DMS53 treated with DMSO at 0.1 percent for 48 hours (cell line): ENCODE measurements around the gene GNAZ.

Experiments
- DNase-seq: peaks from one replicate; lab custom pipeline; 2025; ENCODE audit not compliant: unreplicated experiment; lab: John Stamatoyannopoulos, UW

GNAZ gene

GRCh38 chr22:23105919-23106318, 35.6 kb downstream of the GNAZ start:
- DNase-seq = no peak

DNA sequence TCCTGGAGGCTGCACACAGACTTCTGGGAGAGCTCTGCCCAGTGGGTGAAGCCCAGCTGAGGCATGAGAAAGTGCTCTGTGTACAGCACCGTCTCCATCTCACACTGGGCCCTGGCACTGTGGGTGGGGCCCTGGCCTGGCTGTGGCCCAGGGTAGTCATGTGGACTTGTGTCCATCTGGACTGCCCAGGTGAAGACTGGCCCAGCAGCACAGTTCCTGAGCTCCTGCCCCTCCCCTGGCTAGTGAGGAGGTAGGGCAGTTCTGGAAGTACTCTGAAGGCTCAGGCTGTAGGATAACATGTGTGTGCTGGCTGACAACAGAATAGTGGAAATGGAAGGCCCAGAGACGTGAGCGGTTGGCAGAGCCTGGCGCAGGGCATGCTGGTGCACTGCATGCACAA, 36.0 kb downstream of the GNAZ start:
- no peak for DNase-seq

DNA sequence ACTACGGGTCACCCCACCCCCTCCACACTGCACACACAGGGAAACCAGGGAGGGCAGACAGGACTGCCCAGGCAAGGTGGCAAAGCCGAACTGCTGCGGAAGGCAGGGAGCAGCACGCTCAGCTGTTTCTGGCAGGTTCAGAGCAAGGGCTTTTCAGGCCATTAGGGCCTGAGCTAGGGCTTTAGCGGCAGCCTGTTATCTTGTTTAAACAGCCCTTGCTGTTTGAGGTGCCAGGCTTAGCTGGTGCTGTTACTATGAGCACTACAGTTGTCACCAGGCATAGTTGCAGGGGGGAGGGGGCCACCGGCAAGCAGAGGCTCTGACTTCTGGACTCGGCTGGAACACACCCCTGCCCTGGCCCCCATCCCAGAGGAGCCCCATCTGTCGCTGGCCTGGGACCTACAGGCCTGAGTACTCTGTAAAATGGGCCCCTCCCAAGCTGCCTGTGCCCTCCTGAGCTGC, 36.6 kb downstream of the GNAZ start:
- no peak for DNase-seq

DNA sequence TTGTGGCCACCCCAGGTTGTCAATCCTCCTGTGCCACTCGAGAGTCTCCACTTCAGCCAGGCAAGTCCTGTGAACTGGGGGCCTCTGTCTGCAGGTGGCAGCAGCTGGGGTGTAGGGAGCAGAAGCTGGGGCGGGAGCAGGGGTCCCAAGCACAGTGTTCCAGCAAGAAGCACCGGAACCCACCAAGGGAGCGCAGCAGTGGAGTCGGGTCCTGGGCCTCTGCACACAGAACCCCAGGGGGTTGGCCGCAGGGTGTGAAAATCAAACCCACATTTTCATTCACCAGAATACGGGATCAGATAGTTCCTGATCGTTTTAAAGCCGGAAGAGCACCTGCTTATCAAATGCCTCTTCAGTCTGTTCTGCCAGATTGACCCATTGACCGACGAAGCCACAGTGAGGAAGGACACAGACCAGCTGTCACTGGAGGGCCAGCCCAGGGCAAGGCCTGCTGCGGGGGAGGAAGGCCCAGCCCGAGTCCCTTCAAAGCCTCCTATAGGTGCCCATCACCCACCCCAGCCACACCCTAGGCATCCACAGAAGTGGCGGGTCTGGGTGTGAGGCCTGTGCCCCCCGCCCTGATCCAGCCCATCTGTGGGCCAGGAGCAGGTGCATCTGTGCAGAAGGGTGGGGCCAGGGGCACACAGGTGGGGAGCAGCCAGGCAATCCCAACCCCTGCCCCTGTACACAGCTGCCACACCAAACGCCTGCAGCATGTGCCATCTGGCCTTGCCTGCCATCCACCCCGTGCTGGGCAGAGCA, 37.3 kb downstream of the GNAZ start:
- no peak for DNase-seq

DNA sequence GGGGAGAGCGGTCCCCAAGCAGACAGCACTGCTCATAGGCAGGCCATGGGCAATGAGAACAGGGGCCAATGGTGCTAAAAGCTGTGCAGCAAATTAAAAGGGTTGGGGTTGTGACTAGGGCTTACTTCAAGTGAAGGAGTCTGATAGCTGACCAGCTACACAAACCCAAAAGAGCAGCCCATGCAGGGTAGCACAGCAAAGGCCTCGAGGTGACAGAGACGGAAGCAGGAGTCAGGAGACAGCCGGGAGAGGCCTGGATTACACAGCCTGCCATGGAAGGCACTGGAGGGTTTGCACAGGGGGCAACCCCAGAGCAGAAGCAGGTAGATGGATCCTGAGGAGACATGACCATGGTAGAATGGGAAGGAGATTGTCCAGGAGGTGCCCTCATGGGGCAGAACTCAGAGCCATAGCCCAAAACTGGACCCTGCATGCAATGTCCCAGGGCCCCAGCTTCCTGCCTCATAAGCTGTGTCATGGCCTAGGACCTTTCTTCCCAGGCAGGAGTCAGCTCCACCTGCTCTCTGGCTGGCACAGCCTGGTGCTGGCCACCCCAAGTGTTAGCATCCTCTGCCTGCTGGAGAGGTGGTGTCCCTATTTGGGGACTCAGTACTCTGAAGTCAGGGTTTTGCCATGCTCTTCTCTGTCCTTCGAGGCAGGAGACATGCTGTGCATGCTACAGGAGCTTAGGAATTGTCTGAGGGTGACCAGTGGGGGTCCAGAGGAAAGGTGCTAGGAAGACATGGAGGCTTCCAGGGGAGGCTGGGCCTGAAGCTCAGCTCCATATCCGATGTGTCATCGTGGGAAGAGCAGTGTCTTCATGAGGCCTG, 38.1 kb downstream of the GNAZ start:
- no peak for DNase-seq

GRCh38 chr22:23109079-23109347, 38.7 kb downstream of the GNAZ start:
- no peak for DNase-seq

DNA sequence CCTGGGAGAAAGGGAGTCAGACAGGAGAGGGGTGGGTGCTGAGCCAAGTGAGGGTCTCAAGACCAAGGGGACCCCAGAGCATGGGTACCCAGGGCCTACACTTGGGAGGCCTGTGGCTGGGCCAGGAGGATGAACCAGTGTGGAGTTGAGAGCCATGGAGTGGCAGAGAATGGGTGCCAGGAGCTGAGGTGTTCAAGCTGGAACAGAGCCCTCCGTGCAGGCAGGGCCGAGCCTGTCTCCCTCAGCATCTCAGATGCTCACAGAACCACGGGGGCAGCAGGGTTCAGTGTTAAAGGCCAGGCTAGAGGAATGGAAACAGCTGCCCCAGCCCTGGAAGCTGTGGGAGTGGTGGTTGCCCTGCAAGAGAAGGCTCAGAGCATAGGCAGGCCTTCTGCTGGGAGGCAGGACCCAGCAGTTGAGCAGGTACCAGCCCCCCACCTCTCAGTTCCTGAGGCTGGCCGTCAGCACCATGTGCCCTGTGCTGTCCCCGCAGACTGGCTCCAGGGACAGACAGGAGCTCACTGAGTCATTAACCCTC, 39.2 kb downstream of the GNAZ start:
- no peak for DNase-seq

GRCh38 chr22:23110190-23110921, 40.0 kb downstream of the GNAZ start:
- peak; percentile 11 for DNase-seq

- peak; percentile 57 for DNase-seq
Observed at GRCh38 chr22:23110922-23111527, 40.7 kb downstream of the GNAZ start.

- no peak for DNase-seq
Observed at GRCh38 chr22:23112472-23113012, 42.2 kb downstream of the GNAZ start.

GRCh38 chr22:23113067-23113846, 42.9 kb downstream of the GNAZ start:
- DNase-seq = no peak

GRCh38 chr22:23113847-23114720, 43.8 kb downstream of the GNAZ start:
- DNase-seq = no peak

DNA sequence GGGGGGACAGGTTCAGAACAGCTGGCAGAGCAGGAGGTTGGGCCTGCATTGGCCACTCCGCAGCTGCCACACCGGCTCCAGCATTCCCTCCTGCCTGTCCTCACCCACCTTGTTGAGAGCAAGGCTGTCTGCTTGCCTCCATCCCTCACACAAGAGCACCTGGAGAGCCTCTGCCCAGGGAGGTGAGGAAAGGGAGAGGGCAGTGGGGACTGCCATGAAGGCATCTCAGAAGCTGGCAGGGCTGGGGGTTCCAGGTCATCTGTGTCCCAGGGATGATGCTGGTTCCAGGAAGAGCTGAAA, 44.4 kb downstream of the GNAZ start:
- DNase-seq = no peak

DNA sequence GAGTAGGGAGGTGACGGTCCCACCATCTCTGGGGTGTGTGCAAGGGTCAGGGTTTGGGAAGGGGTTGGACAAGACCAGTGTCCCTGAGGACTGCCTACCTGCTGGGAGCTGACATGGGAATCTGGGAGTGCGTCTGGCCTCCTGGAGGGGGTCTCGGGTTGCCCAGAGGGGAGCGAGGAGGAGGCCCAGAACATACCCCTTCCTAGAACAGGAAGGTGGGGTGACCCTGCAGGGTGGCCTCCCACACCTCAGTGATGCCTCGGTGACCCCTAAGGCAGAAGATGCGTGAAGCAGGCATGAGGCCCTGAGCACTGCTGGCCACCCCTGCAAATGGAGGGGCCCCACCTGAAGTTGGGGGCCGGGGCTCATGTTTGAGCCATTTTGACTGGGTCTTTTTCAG, 45.0 kb downstream of the GNAZ start:
- DNase-seq = no peak

DNA sequence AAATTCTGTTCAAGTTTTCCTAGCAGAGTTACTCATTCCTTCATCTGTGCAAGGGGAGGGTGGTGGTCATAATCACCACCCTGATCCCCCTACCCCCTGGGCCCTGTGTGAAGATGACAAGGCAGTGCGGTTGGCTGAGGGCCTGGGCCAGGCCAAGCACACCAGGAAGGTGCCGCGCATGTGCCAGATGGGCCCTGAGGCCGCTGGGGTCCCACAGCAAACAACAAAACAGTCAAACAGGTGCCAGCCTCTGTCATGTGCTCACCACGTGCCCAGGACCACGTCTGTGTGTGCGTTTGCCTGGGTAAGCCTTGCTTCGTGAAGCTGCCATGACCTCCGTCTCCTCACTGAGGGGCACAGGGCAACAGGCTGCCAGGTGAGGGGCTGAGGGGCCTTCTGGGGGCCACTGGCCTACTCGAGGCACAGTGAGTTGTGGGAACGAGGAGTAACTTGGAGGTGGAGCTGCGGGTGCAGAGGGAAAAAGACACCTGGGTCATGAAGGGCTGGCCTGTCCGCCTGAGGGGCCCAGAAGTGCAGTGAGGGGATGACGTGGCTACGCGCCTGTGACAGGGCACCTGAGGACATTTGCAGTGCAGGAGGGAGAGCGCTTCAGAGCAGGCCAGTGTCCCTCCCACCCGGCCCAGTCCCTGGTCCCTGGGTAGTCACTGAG, 45.6 kb downstream of the GNAZ start:
- DNase-seq = no peak

DNA sequence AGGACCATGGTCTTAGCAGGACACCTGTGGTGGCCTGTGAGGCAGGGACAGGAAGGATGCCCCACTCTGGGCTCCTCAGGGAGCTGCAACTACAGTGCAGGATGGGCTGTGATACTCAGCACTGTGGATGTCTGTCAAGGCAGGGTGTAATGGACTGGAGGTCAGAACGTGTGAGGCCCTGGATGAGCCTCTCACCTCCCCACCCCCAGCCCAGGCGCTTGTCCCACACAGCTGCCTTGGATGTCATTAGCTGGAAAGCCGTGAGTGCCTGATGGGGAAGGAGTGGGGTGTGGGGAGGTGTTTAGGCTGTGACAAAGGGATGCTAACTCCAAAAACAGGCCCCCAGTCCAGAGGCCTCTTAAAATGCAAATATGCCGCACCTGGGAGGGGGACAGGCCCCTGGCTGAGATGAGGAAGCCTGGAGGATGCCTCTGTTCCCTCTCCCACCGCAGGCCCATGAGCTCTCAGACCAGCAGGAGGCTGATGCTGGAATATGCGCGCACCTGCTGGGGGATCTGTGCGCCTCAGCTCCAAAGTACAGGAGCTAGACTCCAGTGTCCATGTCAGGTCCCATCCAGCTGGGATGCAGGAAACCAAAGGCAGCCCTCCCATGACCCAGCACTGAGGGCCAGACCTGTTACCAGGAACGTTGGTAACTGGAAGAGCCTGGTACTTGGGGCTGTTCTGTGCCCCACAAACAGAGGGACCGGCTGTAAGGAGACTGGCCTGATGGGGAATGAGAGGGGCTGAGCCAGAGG, 46.4 kb downstream of the GNAZ start:
- DNase-seq = no peak

- DNase-seq = no peak
Observed at GRCh38 chr22:23117275-23117674, 47.0 kb downstream of the GNAZ start.
